ENCODE measurements around the gene HCFC1.
A peak's percentile ranks its signal among the peaks of the same experiment; 100 is the strongest.

Gene HCFC1

GRCh38 chrX:153973127-153974002 lies 1.7 kb upstream of the HCFC1 start:
- DNase-seq = peak; percentile 33

GRCh38 chrX:153972368-153973126 lies 929 bp upstream of the HCFC1 start, which contains the start of gene TMEM187:
Gene TMEM187 (plus strand): TSS chrX:153972754. CDS start chrX:153982063, 9,309 bp downstream.
- peak; percentile 74 for DNase-seq

GRCh38 chrX:153971124-153971449 lies 531 bp downstream of the HCFC1 start:
- DNase-seq = peak; percentile 23

GRCh38 chrX:153970357-153971123 lies 1.1 kb downstream of the HCFC1 start:
- no peak for DNase-seq

- DNase-seq = peak; percentile 22
Measured at GRCh38 chrX:153969904-153970356, 1.7 kb downstream of the HCFC1 start.

- DNase-seq = no peak
Measured at GRCh38 chrX:153969125-153969903, 2.3 kb downstream of the HCFC1 start.

- no peak for DNase-seq
Measured at GRCh38 chrX:153968754-153969124, 2.9 kb downstream of the HCFC1 start.

- no peak for DNase-seq
Measured at GRCh38 chrX:153968255-153968654, 3.4 kb downstream of the HCFC1 start.

- no peak for DNase-seq
Measured at GRCh38 chrX:153967536-153968224, 3.9 kb downstream of the HCFC1 start.

GRCh38 chrX:153966841-153967535 lies 4.6 kb downstream of the HCFC1 start:
- no peak for DNase-seq

GRCh38 chrX:153966283-153966688 lies 5.3 kb downstream of the HCFC1 start:
- DNase-seq = no peak

- no peak for DNase-seq
Measured at GRCh38 chrX:153965406-153965805, 6.2 kb downstream of the HCFC1 start.

- no peak for DNase-seq
Measured at GRCh38 chrX:153964105-153964504, 7.5 kb downstream of the HCFC1 start.

- DNase-seq = no peak
Measured at GRCh38 chrX:153963546-153963945, 8.1 kb downstream of the HCFC1 start.

GRCh38 chrX:153961292-153961691 lies 10.3 kb downstream of the HCFC1 start:
- DNase-seq = no peak

GRCh38 chrX:153960786-153961185 lies 10.8 kb downstream of the HCFC1 start:
- no peak for DNase-seq

- no peak for DNase-seq
Measured at GRCh38 chrX:153960077-153960476, 11.5 kb downstream of the HCFC1 start.

GRCh38 chrX:153959649-153960048 lies 12.0 kb downstream of the HCFC1 start:
- DNase-seq = no peak

- DNase-seq = no peak
Measured at GRCh38 chrX:153958605-153959004, 13.0 kb downstream of the HCFC1 start.

GRCh38 chrX:153957224-153957623 lies 14.4 kb downstream of the HCFC1 start:
- DNase-seq = no peak
